Amniotic epithelial cell (primary cell): Measurements from ENCODE around the gene PUS1.
"Not testable (repeated sequence)": the region's sequence is repeated elsewhere in the genome, so short reads cannot be mapped to it uniquely, and the experiment has no call there.

ENCODE experiments used
- DNase-seq: peaks from one replicate; pipeline ENCODE4 v3.0.0-alpha.2; 2010; ENCODE audit warnings: low read depth

PUS1 gene

DNA sequence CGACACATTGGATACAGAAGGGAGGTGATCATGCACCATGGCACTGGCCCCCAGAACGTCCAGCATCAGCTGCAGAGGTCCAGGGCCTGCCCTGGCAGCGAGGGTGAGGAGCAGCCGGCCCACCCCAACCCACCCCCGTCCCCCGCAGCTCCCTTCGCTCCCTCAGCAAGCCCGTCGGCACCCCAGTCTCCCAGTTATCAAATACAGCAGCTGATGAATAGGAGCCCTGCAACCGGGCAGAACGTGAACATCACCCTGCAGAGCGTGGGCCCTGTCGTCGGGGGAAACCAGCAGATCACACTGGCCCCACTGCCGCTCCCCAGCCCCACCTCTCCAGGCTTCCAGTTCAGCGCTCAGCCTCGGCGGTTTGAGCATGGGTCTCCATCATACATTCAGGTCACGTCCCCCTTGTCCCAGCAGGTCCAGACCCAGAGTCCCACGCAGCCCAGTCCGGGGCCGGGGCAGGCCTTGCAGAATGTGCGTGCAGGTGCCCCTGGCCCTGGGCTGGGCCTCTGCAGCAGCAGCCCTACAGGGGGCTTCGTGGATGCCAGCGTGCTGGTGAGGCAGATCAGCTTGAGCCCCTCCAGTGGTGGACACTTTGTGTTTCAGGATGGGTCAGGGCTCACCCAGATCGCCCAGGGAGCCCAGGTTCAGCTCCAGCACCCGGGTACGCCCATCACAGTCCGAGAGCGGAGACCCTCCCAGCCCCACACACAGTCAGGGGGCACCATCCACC lies 31.7 kb downstream of the PUS1 start:
- DNase-seq = not testable (repeated sequence)

- DNase-seq = not testable (repeated sequence)
Measured at GRCh38 chr12:131961328-131961727, 32.3 kb downstream of the PUS1 start.

GRCh38 chr12:131962069-131962468 lies 33.0 kb downstream of the PUS1 start:
- DNase-seq = no peak

GRCh38 chr12:131963381-131963780 lies 34.3 kb downstream of the PUS1 start:
- no peak for DNase-seq

DNA sequence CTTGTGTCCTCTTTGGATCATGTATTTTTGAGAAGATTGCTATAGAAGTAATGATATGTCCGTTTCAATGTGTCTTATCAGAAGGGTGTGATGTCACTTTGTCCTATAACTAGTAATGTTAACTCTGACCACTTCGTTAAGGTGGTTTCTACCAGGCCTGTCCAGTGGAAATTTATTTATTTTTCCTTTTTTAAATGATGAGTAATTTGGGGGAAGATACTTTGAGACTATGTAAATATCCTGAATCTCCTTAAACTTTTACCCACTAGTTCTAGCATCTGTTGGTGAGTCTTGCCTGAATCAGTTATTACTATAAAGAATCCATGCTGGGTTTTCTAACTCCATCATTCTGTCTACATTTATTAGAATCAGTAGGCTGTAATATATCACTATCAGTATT lies 36.0 kb downstream of the PUS1 start:
- no peak for DNase-seq

GRCh38 chr12:131971226-131971625 lies 42.1 kb downstream of the PUS1 start:
- no peak for DNase-seq

DNA sequence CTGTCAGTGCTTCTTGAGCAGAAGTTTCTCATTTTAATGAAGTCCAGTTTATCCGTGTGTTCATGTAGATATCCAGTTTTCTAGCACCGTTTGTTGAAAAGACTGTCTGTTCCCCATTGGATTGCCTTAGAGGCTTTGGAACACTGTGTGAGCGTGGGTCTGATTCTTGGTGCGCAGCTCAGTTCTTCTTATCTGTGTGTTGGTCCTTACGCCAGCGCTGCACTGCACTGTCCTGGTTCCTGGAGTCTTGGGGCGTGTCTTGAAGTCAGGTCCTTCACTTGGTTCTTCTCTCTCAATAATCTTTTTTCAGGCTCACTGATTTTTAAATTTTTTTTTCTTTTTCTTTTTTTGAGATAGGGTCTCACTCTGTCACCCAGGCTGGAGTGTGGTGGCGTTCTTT lies 46.2 kb downstream of the PUS1 start:
- no peak for DNase-seq

- no peak for DNase-seq
Measured at GRCh38 chr12:131979606-131980005, 50.5 kb downstream of the PUS1 start.

DNA sequence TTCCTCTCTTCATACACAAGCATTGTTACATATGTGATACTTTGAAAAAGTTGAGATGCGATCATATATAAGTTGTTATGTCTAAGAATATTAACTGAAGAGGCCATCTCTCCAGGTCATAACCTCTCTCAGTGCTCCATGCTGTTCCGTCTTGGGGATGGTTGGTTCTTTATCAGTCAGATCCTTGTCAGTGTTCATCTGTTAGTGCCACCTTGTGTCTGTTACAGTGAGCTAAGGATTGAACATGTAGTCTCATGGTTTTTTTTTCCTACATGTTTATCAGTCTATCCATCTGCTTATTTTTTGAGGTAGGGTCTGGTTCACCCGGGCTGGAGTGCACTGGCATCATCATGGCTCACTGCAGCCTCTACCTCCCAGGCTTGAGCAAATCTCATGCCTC lies 51.2 kb downstream of the PUS1 start:
- DNase-seq = peak; percentile 51

- DNase-seq = no peak
Measured at GRCh38 chr12:131981388-131981787, 52.3 kb downstream of the PUS1 start.

- no peak for DNase-seq
Measured at GRCh38 chr12:131982041-131982440, 53.0 kb downstream of the PUS1 start.

DNA sequence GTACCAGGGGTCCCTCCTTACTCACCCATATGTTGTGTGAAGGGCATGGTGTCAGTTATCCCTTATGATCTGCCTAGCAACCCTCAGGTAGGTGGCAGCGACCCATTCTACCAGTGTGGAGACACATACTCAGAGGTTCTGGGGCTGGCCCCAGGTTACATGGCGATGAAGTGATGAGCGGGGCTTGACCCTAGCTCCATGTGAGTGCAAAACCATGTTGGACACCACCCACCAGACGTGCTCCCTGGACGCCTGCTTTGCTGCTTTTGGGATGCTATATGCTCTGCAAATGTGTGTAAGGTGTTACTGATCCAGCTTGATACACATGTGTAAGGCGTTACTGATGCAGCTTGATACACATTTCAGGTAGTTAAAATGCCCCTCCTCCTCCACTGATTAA lies 54.0 kb downstream of the PUS1 start:
- DNase-seq = no peak

DNA sequence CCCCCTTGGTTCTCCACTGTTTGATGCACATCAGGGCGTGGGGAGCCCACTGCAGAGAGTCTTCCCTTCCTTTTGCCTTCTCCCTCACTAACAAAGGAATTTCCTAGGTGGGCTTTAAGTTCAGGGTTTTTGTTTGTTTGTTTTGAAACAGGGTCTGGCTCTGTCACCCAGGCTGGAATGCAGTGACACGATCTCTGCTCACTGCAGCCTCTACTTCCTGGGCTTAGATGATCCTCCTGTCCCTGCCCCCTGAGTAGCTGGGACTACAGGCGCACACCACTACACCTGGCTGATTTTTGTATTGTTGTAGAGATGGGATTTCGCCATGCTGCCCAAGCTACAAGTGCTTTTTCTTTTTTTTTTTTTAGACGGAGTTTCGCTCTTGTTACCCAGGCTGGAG lies 54.5 kb downstream of the PUS1 start:
- DNase-seq = no peak

DNA sequence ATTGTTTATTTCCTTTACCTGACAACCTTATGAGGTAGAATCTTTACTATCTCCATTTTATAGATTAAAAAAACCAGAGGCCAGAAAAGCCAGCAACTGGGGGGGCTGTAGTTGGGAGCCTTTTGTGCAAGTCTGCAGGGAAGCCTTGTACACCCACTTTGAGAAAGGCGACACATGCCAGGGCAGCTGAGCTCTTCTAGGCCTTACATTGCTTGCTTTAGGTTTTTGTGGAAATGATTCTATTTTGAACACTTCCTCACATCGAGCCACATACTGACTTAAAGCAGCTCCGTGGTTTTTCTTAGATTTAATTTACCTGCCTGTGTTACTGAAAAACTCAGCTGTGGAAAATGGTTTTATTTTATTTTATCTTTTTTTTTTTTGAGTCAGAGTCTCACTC lies 55.3 kb downstream of the PUS1 start:
- no peak for DNase-seq

DNA sequence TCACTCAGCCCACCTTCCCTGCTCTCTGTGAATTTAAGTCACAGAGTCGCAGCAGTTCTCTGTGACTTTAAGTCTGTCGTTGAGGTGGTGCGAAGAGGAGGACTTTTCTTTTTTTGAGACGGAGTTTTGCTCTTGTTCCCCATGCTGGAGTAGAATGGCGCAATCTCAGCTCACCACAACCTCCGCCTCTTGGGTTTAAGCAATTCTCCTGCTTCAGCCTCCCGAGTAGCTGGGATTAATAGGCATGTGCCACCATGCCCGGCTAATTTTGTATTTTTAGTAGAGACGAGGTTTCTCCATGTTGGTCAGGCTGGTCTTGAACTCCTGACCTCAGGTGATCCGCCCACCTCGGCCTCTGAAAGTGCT lies 56.4 kb downstream of the PUS1 start:
- peak; percentile 17 for DNase-seq

GRCh38 chr12:131986361-131986760 lies 57.3 kb downstream of the PUS1 start:
- no peak for DNase-seq

DNA sequence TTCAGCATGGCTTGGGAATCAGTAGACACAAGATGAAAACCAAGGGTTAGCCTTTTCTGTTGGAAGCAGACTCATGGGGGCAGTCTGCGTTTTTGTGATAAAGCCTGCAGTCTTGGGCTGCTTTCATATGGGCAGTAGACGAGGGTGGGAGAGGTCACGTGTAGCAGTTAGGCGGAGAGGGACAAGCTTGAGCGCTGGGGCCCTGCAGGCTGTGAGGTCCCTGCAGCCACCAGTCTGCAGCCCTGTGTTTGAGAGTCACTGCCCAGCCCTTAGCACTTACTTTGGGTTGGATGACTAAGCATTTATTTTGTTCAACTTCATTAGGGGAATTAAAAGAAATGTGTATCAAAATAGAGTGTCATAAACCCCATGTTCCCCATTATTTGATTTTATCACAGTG lies 57.8 kb downstream of the PUS1 start:
- no peak for DNase-seq

DNA sequence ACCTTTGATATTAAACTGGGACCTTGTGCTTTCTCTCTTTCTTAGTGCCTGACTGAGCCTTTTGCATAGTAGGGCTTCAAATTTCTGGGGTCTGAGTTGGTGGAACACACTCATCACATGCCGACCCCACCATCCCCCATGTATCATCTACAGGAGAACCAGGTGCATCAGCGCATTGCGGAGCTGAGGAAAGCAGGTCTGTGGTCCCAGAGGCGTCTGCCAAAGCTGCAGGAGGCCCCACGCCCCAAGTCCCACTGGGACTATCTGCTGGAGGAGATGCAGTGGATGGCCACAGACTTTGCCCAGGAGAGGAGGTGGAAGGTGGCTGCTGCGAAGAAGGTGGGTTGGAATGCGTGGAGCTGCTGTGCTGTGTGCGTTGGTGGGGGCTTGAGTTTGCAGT lies 58.5 kb downstream of the PUS1 start:
- no peak for DNase-seq

- DNase-seq = no peak
Measured at GRCh38 chr12:131988054-131988796, 59.1 kb downstream of the PUS1 start.

DNA sequence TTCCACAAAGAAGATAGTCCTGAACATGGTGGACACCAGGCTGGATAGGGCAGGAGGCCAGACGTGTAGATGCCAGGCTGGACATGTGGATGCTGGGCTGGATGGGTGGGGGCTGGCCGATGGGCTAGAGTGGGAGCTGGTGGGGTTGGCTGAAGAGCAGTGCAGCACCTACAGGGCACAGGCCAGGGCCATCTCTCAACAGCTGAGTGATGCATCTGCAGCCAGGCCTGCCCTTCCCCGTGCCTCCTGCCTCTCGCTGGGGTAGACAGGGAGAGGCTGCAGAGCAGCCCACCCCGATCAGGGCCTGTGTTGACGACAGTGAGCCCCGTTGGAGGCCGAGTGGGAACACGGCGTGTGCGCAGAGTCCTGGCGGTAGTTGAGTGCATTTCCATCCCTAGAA lies 59.9 kb downstream of the PUS1 start:
- no peak for DNase-seq

GRCh38 chr12:131990066-131990979 lies 61.2 kb downstream of the PUS1 start:
- DNase-seq = no peak

DNA sequence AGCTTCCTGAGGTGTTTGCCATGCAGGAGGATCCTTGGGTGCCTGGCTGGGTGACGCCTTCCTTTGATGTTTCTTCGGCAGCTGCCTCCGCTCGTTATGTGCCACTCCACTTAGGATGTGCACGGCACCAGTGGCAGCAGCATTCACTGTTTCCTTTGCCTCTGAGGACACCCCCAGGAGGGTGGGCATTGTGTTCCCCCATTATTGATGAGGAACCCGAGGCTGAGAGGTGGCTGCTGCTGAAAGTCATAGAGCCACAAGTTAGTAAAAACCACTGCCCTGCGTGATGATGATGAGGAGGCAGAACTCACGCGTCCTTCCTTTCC lies 61.9 kb downstream of the PUS1 start:
- no peak for DNase-seq
